ENCODE results near the gene CMTM4.

The CMTM4 gene

DNA sequence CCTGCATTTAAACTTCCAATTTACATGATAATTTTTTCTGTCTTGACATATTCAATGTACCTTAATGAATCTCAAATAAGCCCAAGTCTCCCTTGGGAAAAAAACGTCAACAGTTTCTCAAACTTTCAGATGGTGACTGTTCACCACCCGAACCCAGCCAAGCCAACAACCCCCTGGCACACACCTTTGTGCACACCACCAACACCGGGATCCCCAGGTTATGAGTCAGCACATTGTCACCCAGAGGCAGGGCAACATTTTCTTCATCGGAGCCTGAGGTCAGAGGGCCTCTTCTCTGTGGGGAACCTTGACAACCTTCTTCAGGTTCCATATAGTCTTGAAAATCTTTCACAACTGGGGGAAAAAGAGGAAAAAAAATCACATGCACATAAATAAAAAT lies 39.3 kb upstream of the CMTM4 start:
- no peak for DNase-seq (ENCODE audit: extremely low read depth, low read depth)
- TF ChIP-seq, protein P1, sequence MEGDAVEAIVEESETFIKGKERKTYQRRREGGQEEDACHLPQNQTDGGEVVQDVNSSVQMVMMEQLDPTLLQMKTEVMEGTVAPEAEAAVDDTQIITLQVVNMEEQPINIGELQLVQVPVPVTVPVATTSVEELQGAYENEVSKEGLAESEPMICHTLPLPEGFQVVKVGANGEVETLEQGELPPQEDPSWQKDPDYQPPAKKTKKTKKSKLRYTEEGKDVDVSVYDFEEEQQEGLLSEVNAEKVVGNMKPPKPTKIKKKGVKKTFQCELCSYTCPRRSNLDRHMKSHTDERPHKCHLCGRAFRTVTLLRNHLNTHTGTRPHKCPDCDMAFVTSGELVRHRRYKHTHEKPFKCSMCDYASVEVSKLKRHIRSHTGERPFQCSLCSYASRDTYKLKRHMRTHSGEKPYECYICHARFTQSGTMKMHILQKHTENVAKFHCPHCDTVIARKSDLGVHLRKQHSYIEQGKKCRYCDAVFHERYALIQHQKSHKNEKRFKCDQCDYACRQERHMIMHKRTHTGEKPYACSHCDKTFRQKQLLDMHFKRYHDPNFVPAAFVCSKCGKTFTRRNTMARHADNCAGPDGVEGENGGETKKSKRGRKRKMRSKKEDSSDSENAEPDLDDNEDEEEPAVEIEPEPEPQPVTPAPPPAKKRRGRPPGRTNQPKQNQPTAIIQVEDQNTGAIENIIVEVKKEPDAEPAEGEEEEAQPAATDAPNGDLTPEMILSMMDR (IDR thresholded peaks at IDR 0.05; ENCODE audit: low read depth, low read length, missing control alignments) = no peak
- no peak overlapping the region for H3K4me3 ChIP-seq (replicated peaks; ENCODE audit: low read depth, low read length)

DNA sequence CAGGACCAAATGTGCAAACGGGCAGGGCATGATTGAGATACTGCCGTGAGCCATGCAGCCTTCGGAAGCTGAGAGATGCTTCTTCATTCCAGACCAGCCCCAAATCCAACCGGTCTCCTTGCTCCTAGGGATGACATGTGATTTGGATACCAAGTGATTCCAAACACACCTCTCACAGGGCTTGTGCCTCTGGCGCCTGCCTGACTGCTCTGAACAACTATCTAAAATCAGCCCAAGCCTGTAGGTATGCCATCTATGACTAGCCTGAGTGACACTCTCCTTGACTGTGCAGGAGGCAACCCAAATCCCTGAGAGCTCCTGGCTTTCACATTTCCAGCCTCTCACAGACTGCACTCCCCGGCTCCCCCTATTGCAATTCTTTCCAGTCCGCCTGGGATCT lies 34.6 kb upstream of the CMTM4 start:
- DNase-seq (ENCODE audit: extremely low read depth, low read depth) = no peak

DNA sequence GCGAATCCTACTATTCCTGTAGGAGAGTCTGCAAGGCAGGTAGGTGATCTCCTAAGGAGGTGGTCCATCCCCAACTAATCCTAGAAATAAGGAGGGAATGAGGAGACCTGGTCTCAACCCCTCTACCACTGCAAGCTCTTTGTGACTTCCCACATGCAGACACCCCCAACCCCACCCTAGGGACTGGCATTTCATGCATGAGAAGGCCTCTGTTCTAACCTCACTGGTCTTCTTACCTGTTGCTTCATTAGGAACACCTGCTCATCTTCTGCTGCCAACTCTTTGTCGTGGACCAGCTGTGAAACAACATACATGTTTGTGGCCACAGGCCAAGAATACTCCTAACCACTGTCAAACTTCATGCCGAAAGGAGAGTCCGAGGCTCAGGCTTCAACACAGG lies 32.3 kb upstream of the CMTM4 start:
- no peak for DNase-seq (ENCODE audit: extremely low read depth, low read depth)
- H3K4me3 ChIP-seq (replicated peaks; ENCODE audit: low read depth, low read length) = no peak overlapping the region
- TF ChIP-seq, protein P1 (IDR thresholded peaks at IDR 0.05; ENCODE audit: low read depth, low read length, missing control alignments) = no peak

More for the DNA sequence above, 34.6 kb upstream of the CMTM4 start:
- no peak overlapping the region for H3K4me3 ChIP-seq (replicated peaks; ENCODE audit: low read depth, low read length)
- TF ChIP-seq, protein P1 (IDR thresholded peaks at IDR 0.05; ENCODE audit: low read depth, low read length, missing control alignments) = no peak

DNA sequence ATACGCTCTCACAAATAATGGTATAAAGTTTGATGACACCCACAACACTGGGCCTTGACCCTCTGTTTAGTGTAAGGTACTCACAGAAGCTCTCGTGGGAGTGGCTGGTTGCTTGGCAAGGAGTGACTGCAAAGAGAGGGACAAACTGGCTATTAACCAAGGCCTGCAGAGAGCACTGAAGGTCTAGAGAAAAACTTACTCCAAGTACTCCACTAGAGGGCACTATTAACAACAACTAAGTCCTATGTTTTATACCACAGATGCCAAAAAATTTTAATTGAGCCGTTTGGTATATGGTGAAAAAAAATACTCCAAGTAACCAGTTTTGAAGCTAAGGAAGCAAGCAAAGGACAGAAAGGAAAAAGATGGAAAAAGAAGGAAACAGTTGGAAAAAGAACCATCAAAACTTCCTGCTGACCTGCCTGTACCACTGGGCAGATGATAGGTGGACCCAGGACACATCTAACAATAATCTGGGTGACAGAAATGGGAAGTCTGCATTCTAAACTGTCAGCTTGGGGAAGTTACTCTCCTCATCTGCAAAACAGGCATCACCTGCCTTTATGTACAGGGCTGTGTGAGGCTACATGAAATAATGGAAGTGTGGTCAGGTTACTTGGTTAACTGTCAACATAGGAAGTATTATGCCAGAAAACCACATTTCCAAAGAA lies 31.7 kb upstream of the CMTM4 start:
- TF ChIP-seq, protein P1 (IDR thresholded peaks at IDR 0.05; ENCODE audit: low read depth, low read length, missing control alignments) = peak; percentile 48
- no peak overlapping the region for H3K4me3 ChIP-seq (replicated peaks; ENCODE audit: low read depth, low read length)
- DNase-seq (ENCODE audit: extremely low read depth, low read depth) = no peak

DNA sequence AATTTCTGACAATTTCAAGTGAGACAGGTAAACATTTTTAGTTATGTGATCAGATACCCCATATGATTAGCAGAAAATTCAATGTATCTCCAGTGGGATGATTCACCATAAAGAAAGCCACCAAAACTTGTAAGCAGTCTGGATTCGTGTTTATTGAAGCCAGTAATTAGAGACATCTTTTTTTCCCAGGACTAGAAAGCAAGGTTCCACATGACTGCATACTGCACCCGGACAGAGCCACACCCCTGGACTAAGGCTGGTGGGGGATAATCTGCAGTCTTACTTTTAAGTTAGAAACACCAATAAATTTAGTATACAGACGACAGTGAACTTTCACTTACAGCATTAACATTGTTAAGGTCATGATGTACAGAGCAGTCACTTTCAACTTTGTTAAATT lies 24.2 kb upstream of the CMTM4 start:
- TF ChIP-seq, protein P1 (IDR thresholded peaks at IDR 0.05; ENCODE audit: low read depth, low read length, missing control alignments) = no peak
- no peak overlapping the region for H3K4me3 ChIP-seq (replicated peaks; ENCODE audit: low read depth, low read length)
- DNase-seq (ENCODE audit: extremely low read depth, low read depth) = no peak

DNA sequence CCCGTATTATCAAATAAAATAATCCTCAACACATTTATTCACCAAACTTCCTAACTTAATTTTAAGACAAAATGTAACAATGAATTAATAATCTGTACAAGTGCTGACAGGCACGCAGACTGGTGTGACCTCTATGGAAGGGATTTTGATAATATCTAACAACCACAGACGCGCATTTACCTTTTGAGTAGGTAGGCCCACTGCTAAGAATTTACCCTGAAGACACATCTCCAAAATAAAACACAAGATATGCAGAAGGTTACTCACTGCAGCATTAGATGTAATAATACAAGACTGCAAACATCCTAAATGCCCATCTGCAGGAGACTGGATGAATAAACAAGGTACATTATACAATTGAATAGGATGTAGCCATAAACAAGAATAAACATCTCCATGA lies 22.7 kb upstream of the CMTM4 start:
- DNase-seq (ENCODE audit: extremely low read depth, low read depth) = no peak
- TF ChIP-seq, protein P1 (IDR thresholded peaks at IDR 0.05; ENCODE audit: low read depth, low read length, missing control alignments) = no peak
- H3K4me3 ChIP-seq (replicated peaks; ENCODE audit: low read depth, low read length) = no peak overlapping the region

DNA sequence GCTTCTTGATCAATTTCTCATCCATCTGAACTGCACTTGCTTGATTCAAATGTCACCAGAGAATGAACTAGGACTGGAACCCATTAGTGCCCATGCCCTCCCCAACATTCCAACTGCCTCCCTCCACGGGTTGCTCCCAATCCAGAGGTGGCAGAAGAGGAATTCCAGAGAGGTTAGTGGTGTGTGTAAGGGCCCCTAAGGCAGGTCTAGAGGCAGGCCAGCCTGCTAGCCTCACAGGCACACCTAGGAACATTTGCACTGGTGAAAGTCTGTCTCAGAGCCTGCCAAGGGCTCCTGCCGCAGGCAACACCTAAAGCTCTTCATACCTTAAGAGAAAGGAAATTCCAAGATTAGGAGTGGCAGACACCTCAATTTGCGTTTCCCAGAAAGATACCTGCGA lies 21.2 kb upstream of the CMTM4 start:
- TF ChIP-seq, protein P1 (IDR thresholded peaks at IDR 0.05; ENCODE audit: low read depth, low read length, missing control alignments) = no peak
- H3K4me3 ChIP-seq (replicated peaks; ENCODE audit: low read depth, low read length) = no peak overlapping the region

More for the DNA sequence above, 21.2 kb upstream of the CMTM4 start:
- DNase-seq (ENCODE audit: extremely low read depth, low read depth) = no peak

Data from HFF-Myc (cell line).